NCI-H748 treated with DMSO at 0.1 percent for 48 hours (cell line): ENCODE results near the gene RIBC2.

Experiments used
- DNase-seq: peaks from one replicate; lab custom pipeline; 2025; lab: John Stamatoyannopoulos, UW

The RIBC2 gene

GRCh38 chr22:45475063-45475747 is 61.7 kb downstream of the RIBC2 start:
- no peak for DNase-seq

GRCh38 chr22:45475851-45476514 is 62.5 kb downstream of the RIBC2 start:
- no peak for DNase-seq

GRCh38 chr22:45476814-45477213 is 63.3 kb downstream of the RIBC2 start:
- no peak for DNase-seq

GRCh38 chr22:45477366-45478107 is 64.0 kb downstream of the RIBC2 start:
- DNase-seq = no peak

GRCh38 chr22:45478108-45478771 is 64.7 kb downstream of the RIBC2 start:
- no peak for DNase-seq

- DNase-seq = no peak
Measured at GRCh38 chr22:45480717-45481116, 67.2 kb downstream of the RIBC2 start.

GRCh38 chr22:45481661-45482060 is 68.2 kb downstream of the RIBC2 start:
- DNase-seq = no peak
